ENCODE measurements around the gene DTYMK.

DNA sequence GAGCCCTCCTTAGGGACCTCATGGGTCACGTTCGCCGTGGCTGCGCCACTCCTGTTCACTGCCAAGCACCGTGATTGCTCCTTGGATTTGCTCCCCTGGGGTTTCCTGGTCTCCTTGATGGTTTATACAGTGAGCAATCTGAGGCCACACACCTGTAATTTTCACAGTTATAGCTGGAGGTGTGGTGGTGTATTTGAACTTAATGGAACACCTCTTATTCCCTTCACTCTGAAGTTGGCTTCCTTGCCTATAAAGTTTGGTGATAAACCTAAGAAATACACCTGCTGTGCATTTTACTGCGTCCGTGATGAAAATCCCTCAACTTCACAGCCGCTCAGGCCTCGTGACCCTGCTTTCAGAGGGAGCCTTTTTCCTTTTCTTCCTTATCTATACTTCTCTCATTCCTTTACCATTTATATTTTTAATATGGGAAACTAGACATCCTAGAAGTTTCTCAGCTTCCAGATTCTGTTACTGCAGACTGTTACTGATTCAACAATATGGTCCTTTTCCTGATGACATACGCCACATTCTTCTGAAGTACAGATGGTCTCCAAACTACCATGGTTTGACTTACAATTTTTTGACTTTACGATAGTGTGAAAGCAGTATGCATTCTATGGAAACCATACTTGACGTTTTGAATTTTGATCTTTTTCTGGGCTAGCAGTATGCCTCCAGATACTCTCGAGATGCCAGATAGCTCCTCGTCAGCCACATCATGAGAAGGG, 40.5 kb downstream of the DTYMK start:
- TF ChIP-seq, protein P1, sequence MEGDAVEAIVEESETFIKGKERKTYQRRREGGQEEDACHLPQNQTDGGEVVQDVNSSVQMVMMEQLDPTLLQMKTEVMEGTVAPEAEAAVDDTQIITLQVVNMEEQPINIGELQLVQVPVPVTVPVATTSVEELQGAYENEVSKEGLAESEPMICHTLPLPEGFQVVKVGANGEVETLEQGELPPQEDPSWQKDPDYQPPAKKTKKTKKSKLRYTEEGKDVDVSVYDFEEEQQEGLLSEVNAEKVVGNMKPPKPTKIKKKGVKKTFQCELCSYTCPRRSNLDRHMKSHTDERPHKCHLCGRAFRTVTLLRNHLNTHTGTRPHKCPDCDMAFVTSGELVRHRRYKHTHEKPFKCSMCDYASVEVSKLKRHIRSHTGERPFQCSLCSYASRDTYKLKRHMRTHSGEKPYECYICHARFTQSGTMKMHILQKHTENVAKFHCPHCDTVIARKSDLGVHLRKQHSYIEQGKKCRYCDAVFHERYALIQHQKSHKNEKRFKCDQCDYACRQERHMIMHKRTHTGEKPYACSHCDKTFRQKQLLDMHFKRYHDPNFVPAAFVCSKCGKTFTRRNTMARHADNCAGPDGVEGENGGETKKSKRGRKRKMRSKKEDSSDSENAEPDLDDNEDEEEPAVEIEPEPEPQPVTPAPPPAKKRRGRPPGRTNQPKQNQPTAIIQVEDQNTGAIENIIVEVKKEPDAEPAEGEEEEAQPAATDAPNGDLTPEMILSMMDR (IDR thresholded peaks at IDR 0.05): no peak
- TF ChIP-seq E2F4 (CRISPR knock-in tag; IDR thresholded peaks at IDR 0.05; ENCODE audit: borderline replicate concordance, low read depth) (no peak), FOXJ3 (CRISPR knock-in tag; IDR thresholded peaks at IDR 0.05; ENCODE audit: borderline replicate concordance) (no peak), CREB1 (CRISPR knock-in tag; IDR thresholded peaks at IDR 0.05) (no peak), SMAD4 (CRISPR knock-in tag; IDR thresholded peaks at IDR 0.05) (no peak), PRRX2 (CRISPR knock-in tag; IDR thresholded peaks at IDR 0.05) (no peak), AFF4 (CRISPR knock-in tag; IDR thresholded peaks at IDR 0.05; ENCODE audit: borderline replicate concordance) (no peak), NR3C1 (CRISPR knock-in tag; conservative IDR thresholded peaks at IDR 0.05; ENCODE audit: low read depth) (no peak), NFYB (CRISPR knock-in tag; conservative IDR thresholded peaks at IDR 0.05; ENCODE audit: low read depth) (no peak)
- TF ChIP-seq, protein P2, sequence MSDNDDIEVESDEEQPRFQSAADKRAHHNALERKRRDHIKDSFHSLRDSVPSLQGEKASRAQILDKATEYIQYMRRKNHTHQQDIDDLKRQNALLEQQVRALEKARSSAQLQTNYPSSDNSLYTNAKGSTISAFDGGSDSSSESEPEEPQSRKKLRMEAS (CRISPR knock-in tag; IDR thresholded peaks at IDR 0.05): no peak
